Endothelial cell of umbilical vein (primary cell): ENCODE measurements around the gene STEAP4. TPM values are rescaled to one million over a fixed set of nuclear protein-coding genes. Genes with fewer than 3 reads are reported as not detected.

Experiments
- BruUV-seq: library from RNA; stranded (reverse); fragments of 400-500 nt; replicated peaks from 2 replicates; lab custom pipeline; 2021; lab: Mats Ljungman, UMichigan
- CTCF ChIA-PET: fragments of 300-600, 350-600 bp; sonication (Branson Sonifier 250); formaldehyde crosslinking; loops from one replicate; lab custom pipeline; 2021; ENCODE audit warnings: antibody characterized with exemption, inconsistent platforms; lab: Charles Lee
- POLR2A ChIA-PET: fragments of 300-600, 350-600 bp; sonication (Branson Sonifier 250); formaldehyde crosslinking; loops from one replicate; lab custom pipeline; 2021; ENCODE audit warnings: antibody characterized with exemption, inconsistent platforms; lab: Charles Lee
- DNase-seq: peaks from one replicate; pipeline ENCODE4 v3.0.0-alpha.2; 2011; ENCODE audit warnings: low read depth, low spot score
- FAIRE-seq: peaks from 2 replicates; lab custom pipeline; 2011; peaks lifted over from hg19 to GRCh38; lab: Jason Lieb, UNC
- H2AFZ ChIP-seq: 2 replicates; pipeline ENCODE4 v1.6.0; 2012; ENCODE audit warnings: low read depth, low read length, control low read depth, inconsistent platforms
- H3K27ac ChIP-seq: 2 replicates; pipeline ENCODE4 v1.5.1; 2011; ENCODE audit warnings: low read depth, mild to moderate bottlenecking, control low read depth, low read length, moderate library complexity; ENCODE audit not compliant: insufficient read depth
- H3K27me3 ChIP-seq, 2 experiments: 2 replicates each; pipeline versions ENCODE4 v1.6.0 to v1.6.1; 2011; ENCODE audit warnings: low read length in 2 of 2, mixed read lengths in 1 of 2; ENCODE audit not compliant: control insufficient read depth in 2 of 2, insufficient read depth in 2 of 2
- H3K36me3 ChIP-seq, 2 experiments: 2 replicates in 1 of 2; 3 replicates in 1 of 2; pipeline ENCODE4 v1.5.1; 2011; ENCODE audit warnings: low read length in 2 of 2, mild to moderate bottlenecking in 1 of 2, moderate library complexity in 1 of 2; ENCODE audit not compliant: control insufficient read depth in 2 of 2, insufficient read depth in 2 of 2; ENCODE audit errors: extremely low read depth in 1 of 2
- H3K4me1 ChIP-seq: 3 replicates; pipeline ENCODE4 v1.5.1; 2011; ENCODE audit warnings: mild to moderate bottlenecking, low read length; ENCODE audit not compliant: control insufficient read depth, insufficient read depth; ENCODE audit errors: extremely low read depth
- H3K4me2 ChIP-seq: 2 replicates; pipeline ENCODE4 v1.6.1; 2011; ENCODE audit warnings: low read length, control low read depth, mixed read lengths; ENCODE audit not compliant: insufficient read depth
- H3K4me3 ChIP-seq, 3 experiments: fragments of 200-600 bp in 1 of 3; sonication (generic), shearing (Covaris generic) in 1 of 3; replicated peaks in 1 of 3; 2 replicates each; pipeline ENCODE4 v1.5.1; 2011 to 2016; ENCODE audit warnings: control low read depth in 3 of 3, low read length in 3 of 3, mild to moderate bottlenecking in 2 of 3, inconsistent platforms in 1 of 3, low read depth in 1 of 3, moderate library complexity in 1 of 3; ENCODE audit not compliant: insufficient read depth in 1 of 3
- H3K79me2 ChIP-seq: 2 replicates; pipeline ENCODE4 v1.6.0; 2012; ENCODE audit warnings: low read length, inconsistent platforms; ENCODE audit not compliant: control insufficient read depth, insufficient read depth
- H3K9ac ChIP-seq: replicated peaks from 2 replicates; pipeline ENCODE3; 2011; ENCODE audit warnings: low read length, control low read depth; ENCODE audit not compliant: insufficient read depth; ENCODE audit errors: extremely low read depth
- H3K9me1 ChIP-seq: replicated peaks from 3 replicates; pipeline ENCODE4 v1.6.0; 2011; ENCODE audit warnings: mild to moderate bottlenecking, low read length; ENCODE audit not compliant: control insufficient read depth, insufficient read depth; ENCODE audit errors: extremely low read depth
- H3K9me3 ChIP-seq: replicated peaks from 2 replicates; pipeline ENCODE4 v1.5.1; 2012; ENCODE audit warnings: low read length, inconsistent platforms; ENCODE audit not compliant: control insufficient read depth, insufficient read depth
- H4K20me1 ChIP-seq: replicated peaks from 2 replicates; pipeline ENCODE3; 2011; ENCODE audit warnings: mild to moderate bottlenecking, low read length; ENCODE audit not compliant: control insufficient read depth, insufficient read depth; ENCODE audit errors: extremely low read depth
- EZH2 ChIP-seq: IDR thresholded peaks from 2 replicates; pipeline ENCODE4 v1.6.1; 2012; ENCODE audit warnings: borderline replicate concordance, low read depth, mild to moderate bottlenecking, moderate library complexity, low read length, inconsistent platforms; ENCODE audit not compliant: severe bottlenecking
- FOS ChIP-seq: IDR thresholded peaks from 2 replicates; pipeline ENCODE4 v1.6.1; 2011; ENCODE audit warnings: mild to moderate bottlenecking, low read length, moderate library complexity, borderline replicate concordance; ENCODE audit not compliant: insufficient read depth
- GATA2 ChIP-seq: IDR thresholded peaks from 2 replicates; pipeline ENCODE4 v1.7.0; 2011; ENCODE audit warnings: low read depth, mild to moderate bottlenecking, moderate library complexity, mixed read lengths, low read length; ENCODE audit not compliant: insufficient read length, insufficient read depth
- JUN ChIP-seq: IDR thresholded peaks from 2 replicates; pipeline ENCODE4 v1.6.1; 2011; ENCODE audit warnings: borderline replicate concordance, low read depth; ENCODE audit not compliant: insufficient read length, insufficient read depth
- MYC ChIP-seq: IDR thresholded peaks from one replicate; pipeline ENCODE4 v1.6.1; 2011; ENCODE audit warnings: mild to moderate bottlenecking, low read depth, low read length
- POLR2A ChIP-seq: IDR thresholded peaks from 2 replicates; pipeline ENCODE4 v1.6.1; 2012; ENCODE audit warnings: low read depth, mild to moderate bottlenecking, control low read depth, low read length
- POLR2AphosphoS5 ChIP-seq: IDR thresholded peaks from 2 replicates; pipeline ENCODE4 v1.6.1; 2012; ENCODE audit warnings: low read depth, mild to moderate bottlenecking, control low read depth, low read length, moderate library complexity; ENCODE audit not compliant: insufficient read depth
- dilution Hi-C: fragments of 300-500 bp; cut with MboI; formaldehyde crosslinking; loops from one replicate; pipeline ENCODE4 v1.15.0; 2019; ENCODE audit warnings: low sequenced_read_pairs; ENCODE audit not compliant: extremely low pct_ligation_motif_present
- intact Hi-C: fragments of 100-400 bp; cut with micrococcal nuclease; formaldehyde crosslinking; loops from one replicate; pipeline ENCODE4 v1.10.0; 2022
- polyA plus RNA-seq, 4 experiments: library from polyadenylated mRNA; depleted of rRNA in 3 of 4; stranded (reverse) in 3 of 4; unstranded in 1 of 4; fragments of >200 nt; gene quantifications; 2 replicates each; pipeline versions ENCODE4 v1.2.1 to v1.2.3, GENCODE V29; 2011 to 2012; ENCODE audit warnings: missing spikeins in 1 of 4
- total RNA-seq: library from RNA; stranded (reverse); gene quantifications from 2 replicates; pipeline ENCODE4 v1.2.3, GENCODE V29; 2021
- TF ChIP-seq, protein P1 (sequence below), 2 donors: IDR thresholded peaks; 1 replicate in 1 of 2; 2 replicates in 1 of 2; pipeline ENCODE4 v1.5.1; 2011; ENCODE audit warnings: low read length in 2 of 2, mild to moderate bottlenecking in 2 of 2, moderate library complexity in 2 of 2, control low read depth in 1 of 2, inconsistent platforms in 1 of 2, low read depth in 1 of 2; ENCODE audit not compliant: insufficient read depth in 1 of 2; ENCODE audit errors: extremely low read depth in 1 of 2
- TF ChIP-seq, protein P2 (sequence below): IDR thresholded peaks from 2 replicates; pipeline ENCODE4 v1.6.1; 2011; ENCODE audit not compliant: insufficient read depth, insufficient read length

Gene STEAP4
- total and polyA plus RNA-seq, 2 donors (not counting 3 experiments of a cell fraction or from before 2014, with no cell fraction given), result not detected

DNA sequence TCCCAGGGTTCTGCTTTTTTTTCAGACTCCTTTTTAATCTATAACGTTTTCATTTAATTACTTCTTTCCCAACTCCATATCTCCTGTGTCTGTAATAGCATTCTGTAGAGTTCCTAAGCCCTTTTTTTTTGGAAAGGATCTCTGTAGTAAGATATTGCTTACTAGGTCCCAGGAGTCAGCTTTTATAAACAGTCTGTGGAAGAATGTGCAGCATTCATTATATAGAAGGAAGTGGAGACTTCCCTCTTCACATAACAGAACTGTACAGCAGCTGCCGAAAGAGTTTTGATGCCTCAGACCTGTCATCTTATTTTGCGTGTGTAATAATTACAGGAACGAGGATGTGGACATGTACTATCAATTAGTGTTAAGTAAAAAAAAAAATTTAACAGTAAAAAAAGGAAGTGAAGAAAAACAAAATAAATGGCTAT, 7.4 kb upstream of the STEAP4 start:
- no peak for DNase-seq
- Histone ChIP-seq H3K4me3 (no peak overlapping the region), H3K79me2 (no peaks in the 10 kb centered on the region), H3K4me2 (no peak overlapping the region), H4K20me1 (no peaks in the 10 kb centered on the region), H3K9me1 (no peaks in the 10 kb centered on the region), H3K27ac (no peak overlapping the region), H3K4me1 (no peaks in the 10 kb centered on the region), H3K27me3 (no peaks in the 10 kb centered on the region), H2AFZ (no peak overlapping the region), H3K9me3 (no peaks in the 10 kb centered on the region), H3K36me3 (no peaks in the 10 kb centered on the region), H3K9ac (no peak overlapping the region)
- ChIA-PET CTCF (no interaction called here), POLR2A (no interaction called here)
- intact Hi-C loops (no loop called here), dilution Hi-C loops (no loop called here)
- no peak for FAIRE-seq
- no peak for TF ChIP-seq JUN
- TF ChIP-seq FOS, result no peak
- TF ChIP-seq, protein P1, sequence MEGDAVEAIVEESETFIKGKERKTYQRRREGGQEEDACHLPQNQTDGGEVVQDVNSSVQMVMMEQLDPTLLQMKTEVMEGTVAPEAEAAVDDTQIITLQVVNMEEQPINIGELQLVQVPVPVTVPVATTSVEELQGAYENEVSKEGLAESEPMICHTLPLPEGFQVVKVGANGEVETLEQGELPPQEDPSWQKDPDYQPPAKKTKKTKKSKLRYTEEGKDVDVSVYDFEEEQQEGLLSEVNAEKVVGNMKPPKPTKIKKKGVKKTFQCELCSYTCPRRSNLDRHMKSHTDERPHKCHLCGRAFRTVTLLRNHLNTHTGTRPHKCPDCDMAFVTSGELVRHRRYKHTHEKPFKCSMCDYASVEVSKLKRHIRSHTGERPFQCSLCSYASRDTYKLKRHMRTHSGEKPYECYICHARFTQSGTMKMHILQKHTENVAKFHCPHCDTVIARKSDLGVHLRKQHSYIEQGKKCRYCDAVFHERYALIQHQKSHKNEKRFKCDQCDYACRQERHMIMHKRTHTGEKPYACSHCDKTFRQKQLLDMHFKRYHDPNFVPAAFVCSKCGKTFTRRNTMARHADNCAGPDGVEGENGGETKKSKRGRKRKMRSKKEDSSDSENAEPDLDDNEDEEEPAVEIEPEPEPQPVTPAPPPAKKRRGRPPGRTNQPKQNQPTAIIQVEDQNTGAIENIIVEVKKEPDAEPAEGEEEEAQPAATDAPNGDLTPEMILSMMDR (IDR thresholded peaks at IDR 0.05; ENCODE audit: extremely low read depth in 1 of 2, insufficient read depth in 1 of 2, low read depth in 1 of 2, low read length in 2 of 2), result no peak
- no peak for TF ChIP-seq GATA2
- TF ChIP-seq, protein P2, sequence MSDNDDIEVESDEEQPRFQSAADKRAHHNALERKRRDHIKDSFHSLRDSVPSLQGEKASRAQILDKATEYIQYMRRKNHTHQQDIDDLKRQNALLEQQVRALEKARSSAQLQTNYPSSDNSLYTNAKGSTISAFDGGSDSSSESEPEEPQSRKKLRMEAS, result no peak
- no peak for TF ChIP-seq MYC
- no peak for TF ChIP-seq POLR2A
- no peak for TF ChIP-seq EZH2
- TF ChIP-seq POLR2AphosphoS5, result no peak
- no TSS peak for BruUV-seq
